ENCODE measurements around the gene STARD8.

- TF ChIP-seq CTCF (IDR thresholded peaks at IDR 0.05; ENCODE audit: low read depth, low read length, missing input control) (no peak), MAX (IDR thresholded peaks at IDR 0.05) (no peak)
Measured at GRCh38 chrX:68696267-68696990, 49.0 kb downstream of the STARD8 start.

All from liver (tissue), 2 donors.